HCT116 (cell line): ENCODE results near the gene ADGRA1. TPM values are rescaled to one million over a fixed set of nuclear protein-coding genes. Genes with fewer than 3 reads are reported as not detected.

ENCODE experiments used
- ATAC-seq: fragments of 200-7000 bp; cut with Tn5 transposase; 2 replicates; pipeline ENCODE4 v1.9.1; 2020; ENCODE audit warnings: mild to moderate bottlenecking, moderate library complexity
- BruUV-seq: library from RNA; stranded (reverse); fragments of 400-500 nt; replicated peaks from 2 replicates; lab custom pipeline; 2021; lab: Mats Ljungman, UMichigan
- CTCF ChIA-PET: fragments of 300-600 bp; sonication (Branson Sonifier 250); formaldehyde crosslinking; loops from one replicate; lab custom pipeline; 2021; ENCODE audit warnings: antibody characterized with exemption; lab: Charles Lee
- POLR2A ChIA-PET: fragments of 300-600, 350-600 bp; sonication (Branson Sonifier 250); formaldehyde crosslinking; loops from one replicate; lab custom pipeline; 2021; ENCODE audit warnings: antibody characterized with exemption; lab: Charles Lee
- RAD21 ChIA-PET, 2 experiments: fragments of 300-600 bp; sonication (Branson Sonifier 250); formaldehyde crosslinking; loops; one replicate each; lab custom pipeline; 2023; ENCODE audit warnings: low total read pairs in 2 of 2; ENCODE audit not compliant: uncharacterized antibody in 2 of 2, unreplicated experiment in 2 of 2, low non-redundant PET in 1 of 2; lab: Charles Lee
- DNase-seq: peaks from one replicate; pipeline ENCODE4 v3.0.0-alpha.2; 2010; ENCODE audit warnings: low read depth, low spot score
- H2AFZ ChIP-seq: fragments of 200-600 bp; shearing (Covaris generic), sonication (generic); 2 replicates; pipeline ENCODE4 v1.6.1; 2017; ENCODE audit warnings: low read depth, mixed run types, mixed read lengths, antibody characterized with exemption, low read length; ENCODE audit not compliant: poor library complexity, severe bottlenecking
- H3K27ac ChIP-seq: 2 replicates; pipeline ENCODE4 v1.5.1; 2012; ENCODE audit warnings: low read depth, low read length
- H3K27me3 ChIP-seq: fragments of 200-600 bp; sonication (generic); 2 replicates; pipeline ENCODE4 v1.6.1; 2016; ENCODE audit warnings: mixed run types, low read length, mixed read lengths; ENCODE audit not compliant: insufficient read depth
- H3K36me3 ChIP-seq, 2 experiments: fragments of 200-500 bp in 1 of 2; fragments of 200-600 bp in 1 of 2; sonication (Bioruptor generic) in 1 of 2; sonication (generic) in 1 of 2; 2 replicates each; pipeline versions ENCODE4 v1.5.1 to v1.6.1; 2014 to 2016; ENCODE audit warnings: low read length in 2 of 2, inconsistent platforms in 1 of 2, mixed read lengths in 1 of 2, mixed run types in 1 of 2; ENCODE audit not compliant: insufficient read depth in 2 of 2, control insufficient read depth in 1 of 2
- H3K4me1 ChIP-seq, 2 experiments: fragments of 200-600 bp in 1 of 2; sonication (generic) in 1 of 2; 2 replicates each; pipeline versions ENCODE4 v1.5.1 to v1.6.1; 2012 to 2017; ENCODE audit warnings: low read length in 2 of 2, inconsistent platforms in 1 of 2, mild to moderate bottlenecking in 1 of 2, mixed read lengths in 1 of 2, mixed run types in 1 of 2, moderate library complexity in 1 of 2; ENCODE audit not compliant: insufficient read depth in 2 of 2, control insufficient read depth in 1 of 2
- H3K4me2 ChIP-seq: fragments of 200-600 bp; sonication (generic); 2 replicates; pipeline ENCODE4 v1.6.1; 2017; ENCODE audit warnings: mixed run types, low read length, mixed read lengths
- H3K4me3 ChIP-seq, 2 experiments: fragments of 200-600 bp in 1 of 2; sonication (generic) in 1 of 2; replicated peaks in 1 of 2; 2 replicates each; pipeline ENCODE4 v1.5.1; 2011 to 2016; ENCODE audit warnings: low read length in 2 of 2, control low read depth in 1 of 2, low read depth in 1 of 2, mild to moderate bottlenecking in 1 of 2, mixed read lengths in 1 of 2, mixed run types in 1 of 2
- H3K79me2 ChIP-seq: fragments of 200-600 bp; sonication (generic); 2 replicates; pipeline ENCODE4 v1.6.1; 2017; ENCODE audit warnings: mild to moderate bottlenecking, mixed run types, low read length, moderate library complexity, mixed read lengths; ENCODE audit not compliant: insufficient read depth
- H3K9ac ChIP-seq: fragments of 200-600 bp; sonication (generic); 2 replicates; pipeline ENCODE4 v1.6.1; 2016; ENCODE audit warnings: low read length, mixed read lengths
- H3K9me2 ChIP-seq: fragments of 200-600 bp; sonication (generic), shearing (Covaris generic); 2 replicates; pipeline ENCODE4 v1.6.1; 2017; ENCODE audit warnings: mixed run types, mild to moderate bottlenecking, moderate library complexity; ENCODE audit not compliant: insufficient read depth
- H3K9me3 ChIP-seq, 2 experiments: fragments of 200-500 bp in 1 of 2; fragments of 200-600 bp in 1 of 2; sonication (Bioruptor generic) in 1 of 2; sonication (generic) in 1 of 2; 2 replicates each; pipeline ENCODE4 v1.6.1; 2014 to 2017; ENCODE audit warnings: low read length in 2 of 2, mixed read lengths in 2 of 2, inconsistent platforms in 1 of 2, low read depth in 1 of 2, mild to moderate bottlenecking in 1 of 2, mixed run types in 1 of 2, moderate library complexity in 1 of 2; ENCODE audit not compliant: control insufficient read depth in 1 of 2, insufficient read depth in 1 of 2
- H4K20me1 ChIP-seq: fragments of 200-600 bp; sonication (generic), shearing (Covaris generic); 2 replicates; pipeline ENCODE4 v1.6.1; 2017; ENCODE audit warnings: mixed run types, mild to moderate bottlenecking, moderate library complexity; ENCODE audit not compliant: insufficient read depth
- CEBPB ChIP-seq: IDR thresholded peaks from 2 replicates; pipeline ENCODE4 v1.6.1; 2012; ENCODE audit warnings: low read depth
- ELF1 ChIP-seq: IDR thresholded peaks from 2 replicates; pipeline ENCODE4 v1.6.1; 2012; ENCODE audit warnings: low read depth, borderline replicate concordance
- EZH2 ChIP-seq: fragments of 200-600 bp; sonication (generic); IDR thresholded peaks from 2 replicates; pipeline ENCODE4 v1.6.1; 2017; ENCODE audit warnings: antibody characterized with exemption, mixed run types
- EZH2phosphoT487 ChIP-seq: fragments of 200-600 bp; IDR thresholded peaks from 2 replicates; pipeline ENCODE4 v1.6.1; 2018; ENCODE audit warnings: antibody characterized with exemption, borderline replicate concordance
- FOSL1 ChIP-seq: IDR thresholded peaks from 2 replicates; pipeline ENCODE4 v1.6.1; 2012; ENCODE audit warnings: low read depth
- JUND ChIP-seq: IDR thresholded peaks from 2 replicates; pipeline ENCODE4 v1.6.1; 2012
- POLR2A ChIP-seq: IDR thresholded peaks from 2 replicates; pipeline ENCODE4 v1.7.0; 2011; ENCODE audit warnings: borderline replicate concordance; ENCODE audit not compliant: insufficient read depth, insufficient read length; ENCODE audit errors: extremely low read depth
- POLR2AphosphoS5 ChIP-seq: IDR thresholded peaks from 2 replicates; pipeline ENCODE4 v1.6.1; 2011; ENCODE audit warnings: mild to moderate bottlenecking, low read depth, low read length, moderate library complexity
- RAD21 ChIP-seq: IDR thresholded peaks from 2 replicates; pipeline ENCODE4 v1.6.1; 2012; ENCODE audit warnings: low read depth, mild to moderate bottlenecking
- SP1 ChIP-seq: IDR thresholded peaks from 2 replicates; pipeline ENCODE4 v1.6.1; 2012; ENCODE audit warnings: low read depth
- SRF ChIP-seq: IDR thresholded peaks from 2 replicates; pipeline ENCODE4 v1.6.1; 2012; ENCODE audit warnings: low read depth
- TCF7L2 ChIP-seq: IDR thresholded peaks from 2 replicates; pipeline ENCODE4 v1.7.0; 2011; ENCODE audit warnings: borderline replicate concordance, inconsistent platforms; ENCODE audit not compliant: insufficient read depth, insufficient read length; ENCODE audit errors: extremely low read depth
- YY1 ChIP-seq: IDR thresholded peaks from 2 replicates; pipeline ENCODE4 v1.6.1; 2011; ENCODE audit warnings: low read length, low read depth, moderate library complexity, mild to moderate bottlenecking; ENCODE audit not compliant: insufficient replicate concordance; ENCODE audit errors: extremely low read depth
- ZFX ChIP-seq: fragments of 450-650 bp; IDR thresholded peaks from 2 replicates; pipeline ENCODE4 v1.6.1; 2017
- ZNF274 ChIP-seq: fragments of 200-500 bp; sonication (Bioruptor generic); IDR thresholded peaks from 2 replicates; pipeline ENCODE4 v1.6.1; 2014; ENCODE audit warnings: mild to moderate bottlenecking, low read depth, low read length, inconsistent platforms
- intact Hi-C: fragments of 100-400 bp; cut with micrococcal nuclease; formaldehyde crosslinking; loops from 2 replicates; pipeline ENCODE4 v1.10.0; 2022
- total RNA-seq: library from RNA; stranded (reverse); gene quantifications from one replicate; pipeline ENCODE4 v1.2.1, GENCODE V29; 2021; ENCODE audit not compliant: unreplicated experiment
- TF ChIP-seq, protein P1 (sequence below): IDR thresholded peaks from 2 replicates; pipeline ENCODE4 v1.6.1; 2011; ENCODE audit warnings: mild to moderate bottlenecking, low read length, moderate library complexity; ENCODE audit not compliant: insufficient replicate concordance; ENCODE audit errors: extremely low read depth
- TF ChIP-seq, protein P2 (sequence below): IDR thresholded peaks from 2 replicates; pipeline ENCODE4 v1.6.1; 2012; ENCODE audit warnings: low read depth
- TF ChIP-seq, protein P3 (sequence below), 3 experiments: fragments of 200-600 bp in 1 of 3; sonication (generic) in 1 of 3; IDR thresholded peaks in 2 of 3; conservative IDR thresholded peaks in 1 of 3; 2 replicates each; pipeline ENCODE4 v1.5.1; 2012 to 2017; ENCODE audit warnings: low read depth in 2 of 3, low read length in 2 of 3, antibody characterized with exemption in 1 of 3, borderline replicate concordance in 1 of 3, control low read depth in 1 of 3, mild to moderate bottlenecking in 1 of 3, mixed read lengths in 1 of 3, mixed run types in 1 of 3, moderate library complexity in 1 of 3; ENCODE audit not compliant: insufficient read depth in 1 of 3
- TF ChIP-seq, protein P4 (sequence below): IDR thresholded peaks from 2 replicates; pipeline ENCODE4 v1.6.1; 2012

Gene ADGRA1
- total RNA-seq, 1 experiment from 2014 or later = not detected

DNA sequence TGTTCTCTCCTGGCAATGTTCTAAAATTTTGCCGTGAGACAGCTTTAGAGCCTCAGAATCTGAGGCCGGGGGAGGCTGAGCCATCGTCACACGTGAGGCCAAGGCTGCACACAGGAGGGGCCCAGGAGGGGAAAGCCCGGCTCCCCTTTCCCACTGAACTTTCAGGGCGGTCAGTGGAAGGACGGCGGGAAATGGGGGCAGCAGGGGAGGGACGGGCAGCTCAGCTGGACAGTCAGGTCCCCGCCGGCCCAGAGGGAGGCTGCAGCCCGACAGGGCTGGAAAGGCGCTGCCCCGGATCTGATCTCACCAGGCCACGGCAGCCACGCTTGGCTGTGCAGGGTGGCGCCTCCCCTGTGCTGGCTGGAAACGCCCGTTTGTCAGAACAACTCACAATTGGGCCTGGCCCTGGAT, 43.3 kb upstream of the ADGRA1 start:
- DNase-seq = no peak
- no peak overlapping the region for H2AFZ ChIP-seq
- no peak for TF ChIP-seq EZH2phosphoT487
- TF ChIP-seq SP1 = no peak
- TF ChIP-seq JUND = no peak
- no peak for TF ChIP-seq CEBPB
- TF ChIP-seq ELF1 = no peak
- TF ChIP-seq POLR2A = no peak
- no peak for TF ChIP-seq YY1
- TF ChIP-seq, protein P1, sequence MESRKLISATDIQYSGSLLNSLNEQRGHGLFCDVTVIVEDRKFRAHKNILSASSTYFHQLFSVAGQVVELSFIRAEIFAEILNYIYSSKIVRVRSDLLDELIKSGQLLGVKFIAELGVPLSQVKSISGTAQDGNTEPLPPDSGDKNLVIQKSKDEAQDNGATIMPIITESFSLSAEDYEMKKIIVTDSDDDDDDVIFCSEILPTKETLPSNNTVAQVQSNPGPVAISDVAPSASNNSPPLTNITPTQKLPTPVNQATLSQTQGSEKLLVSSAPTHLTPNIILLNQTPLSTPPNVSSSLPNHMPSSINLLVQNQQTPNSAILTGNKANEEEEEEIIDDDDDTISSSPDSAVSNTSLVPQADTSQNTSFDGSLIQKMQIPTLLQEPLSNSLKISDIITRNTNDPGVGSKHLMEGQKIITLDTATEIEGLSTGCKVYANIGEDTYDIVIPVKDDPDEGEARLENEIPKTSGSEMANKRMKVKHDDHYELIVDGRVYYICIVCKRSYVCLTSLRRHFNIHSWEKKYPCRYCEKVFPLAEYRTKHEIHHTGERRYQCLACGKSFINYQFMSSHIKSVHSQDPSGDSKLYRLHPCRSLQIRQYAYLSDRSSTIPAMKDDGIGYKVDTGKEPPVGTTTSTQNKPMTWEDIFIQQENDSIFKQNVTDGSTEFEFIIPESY = no peak
- TF ChIP-seq FOSL1 = no peak
- TF ChIP-seq ZFX = no peak
- no peak for TF ChIP-seq SRF
- TF ChIP-seq, protein P2, sequence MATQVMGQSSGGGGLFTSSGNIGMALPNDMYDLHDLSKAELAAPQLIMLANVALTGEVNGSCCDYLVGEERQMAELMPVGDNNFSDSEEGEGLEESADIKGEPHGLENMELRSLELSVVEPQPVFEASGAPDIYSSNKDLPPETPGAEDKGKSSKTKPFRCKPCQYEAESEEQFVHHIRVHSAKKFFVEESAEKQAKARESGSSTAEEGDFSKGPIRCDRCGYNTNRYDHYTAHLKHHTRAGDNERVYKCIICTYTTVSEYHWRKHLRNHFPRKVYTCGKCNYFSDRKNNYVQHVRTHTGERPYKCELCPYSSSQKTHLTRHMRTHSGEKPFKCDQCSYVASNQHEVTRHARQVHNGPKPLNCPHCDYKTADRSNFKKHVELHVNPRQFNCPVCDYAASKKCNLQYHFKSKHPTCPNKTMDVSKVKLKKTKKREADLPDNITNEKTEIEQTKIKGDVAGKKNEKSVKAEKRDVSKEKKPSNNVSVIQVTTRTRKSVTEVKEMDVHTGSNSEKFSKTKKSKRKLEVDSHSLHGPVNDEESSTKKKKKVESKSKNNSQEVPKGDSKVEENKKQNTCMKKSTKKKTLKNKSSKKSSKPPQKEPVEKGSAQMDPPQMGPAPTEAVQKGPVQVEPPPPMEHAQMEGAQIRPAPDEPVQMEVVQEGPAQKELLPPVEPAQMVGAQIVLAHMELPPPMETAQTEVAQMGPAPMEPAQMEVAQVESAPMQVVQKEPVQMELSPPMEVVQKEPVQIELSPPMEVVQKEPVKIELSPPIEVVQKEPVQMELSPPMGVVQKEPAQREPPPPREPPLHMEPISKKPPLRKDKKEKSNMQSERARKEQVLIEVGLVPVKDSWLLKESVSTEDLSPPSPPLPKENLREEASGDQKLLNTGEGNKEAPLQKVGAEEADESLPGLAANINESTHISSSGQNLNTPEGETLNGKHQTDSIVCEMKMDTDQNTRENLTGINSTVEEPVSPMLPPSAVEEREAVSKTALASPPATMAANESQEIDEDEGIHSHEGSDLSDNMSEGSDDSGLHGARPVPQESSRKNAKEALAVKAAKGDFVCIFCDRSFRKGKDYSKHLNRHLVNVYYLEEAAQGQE = no peak
- TF ChIP-seq, protein P3, sequence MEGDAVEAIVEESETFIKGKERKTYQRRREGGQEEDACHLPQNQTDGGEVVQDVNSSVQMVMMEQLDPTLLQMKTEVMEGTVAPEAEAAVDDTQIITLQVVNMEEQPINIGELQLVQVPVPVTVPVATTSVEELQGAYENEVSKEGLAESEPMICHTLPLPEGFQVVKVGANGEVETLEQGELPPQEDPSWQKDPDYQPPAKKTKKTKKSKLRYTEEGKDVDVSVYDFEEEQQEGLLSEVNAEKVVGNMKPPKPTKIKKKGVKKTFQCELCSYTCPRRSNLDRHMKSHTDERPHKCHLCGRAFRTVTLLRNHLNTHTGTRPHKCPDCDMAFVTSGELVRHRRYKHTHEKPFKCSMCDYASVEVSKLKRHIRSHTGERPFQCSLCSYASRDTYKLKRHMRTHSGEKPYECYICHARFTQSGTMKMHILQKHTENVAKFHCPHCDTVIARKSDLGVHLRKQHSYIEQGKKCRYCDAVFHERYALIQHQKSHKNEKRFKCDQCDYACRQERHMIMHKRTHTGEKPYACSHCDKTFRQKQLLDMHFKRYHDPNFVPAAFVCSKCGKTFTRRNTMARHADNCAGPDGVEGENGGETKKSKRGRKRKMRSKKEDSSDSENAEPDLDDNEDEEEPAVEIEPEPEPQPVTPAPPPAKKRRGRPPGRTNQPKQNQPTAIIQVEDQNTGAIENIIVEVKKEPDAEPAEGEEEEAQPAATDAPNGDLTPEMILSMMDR (IDR thresholded peaks at IDR 0.05 in 2 of 3, conservative IDR thresholded peaks at IDR 0.05 in 1 of 3; ENCODE audit: borderline replicate concordance in 1 of 3, insufficient read depth in 1 of 3, low read depth in 2 of 3, low read length in 2 of 3) = no peak
- no peak for TF ChIP-seq POLR2AphosphoS5
- TF ChIP-seq, protein P4, sequence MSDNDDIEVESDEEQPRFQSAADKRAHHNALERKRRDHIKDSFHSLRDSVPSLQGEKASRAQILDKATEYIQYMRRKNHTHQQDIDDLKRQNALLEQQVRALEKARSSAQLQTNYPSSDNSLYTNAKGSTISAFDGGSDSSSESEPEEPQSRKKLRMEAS = no peak
- no peak for TF ChIP-seq EZH2
- no peak for TF ChIP-seq ZNF274
- TF ChIP-seq TCF7L2 = no peak
- TF ChIP-seq RAD21 = no peak
- TF ChIP-seq, all 23 proteins: peak for 0
- Histone ChIP-seq H3K27ac (no peak overlapping the region), H3K9me2 (no peaks in the 10 kb centered on the region), H3K36me3 (no peaks in the 10 kb centered on the region), H3K79me2 (no peaks in the 10 kb centered on the region), H3K9ac (no peak overlapping the region), H3K27me3 (no peaks in the 10 kb centered on the region), H3K4me1 (no peaks in the 10 kb centered on the region), H3K4me3 (no peak overlapping the region), H3K4me2 (no peak overlapping the region), H4K20me1 (no peaks in the 10 kb centered on the region), H3K9me3 (no peaks in the 10 kb centered on the region)
- CTCF ChIA-PET = no interaction called here
- BruUV-seq = no TSS peak
- RAD21 ChIA-PET = no interaction called here
- no peak for ATAC-seq
- intact Hi-C loops = no loop called here
- POLR2A ChIA-PET = no interaction called here
